ENCODE results near the gene UQCC5.

UQCC5 gene

DNA sequence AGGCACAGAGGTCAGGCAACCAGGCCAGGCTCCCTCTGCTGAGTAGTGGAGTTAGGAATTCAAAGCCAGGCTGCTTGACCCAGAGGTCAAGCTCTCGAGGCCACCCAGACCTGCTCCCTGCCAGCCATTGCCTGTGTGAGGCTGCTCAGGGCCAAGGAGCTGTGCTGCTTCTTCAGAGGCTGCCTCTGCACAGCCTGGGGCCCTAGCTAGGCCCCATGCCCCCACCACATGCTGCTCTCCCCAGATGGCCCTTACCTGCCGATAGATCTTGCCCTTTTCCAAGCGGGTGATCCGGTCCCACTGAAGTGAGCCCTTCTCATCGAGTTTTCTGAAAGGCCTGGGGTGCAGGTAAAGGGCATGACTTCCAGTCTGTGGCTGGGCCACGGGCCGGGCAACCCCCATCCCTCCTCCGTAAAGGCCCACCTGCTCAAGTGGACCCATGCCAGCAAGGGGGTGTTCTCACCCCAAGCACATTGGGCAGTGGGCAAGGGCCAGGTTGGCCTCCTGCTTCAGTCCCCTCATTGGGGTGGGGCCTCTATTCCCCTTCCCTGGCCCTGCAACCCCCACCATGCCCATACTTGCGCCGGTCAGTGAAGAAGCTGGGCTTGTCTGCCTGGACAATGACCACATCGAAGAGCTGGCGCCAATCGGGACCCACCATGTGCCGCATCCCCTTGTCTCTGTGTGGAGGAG, 9.2 kb upstream of the UQCC5 start:
- H3K9ac ChIP-seq (ENCODE audit: low read length): no peak overlapping the region
- H3K27ac ChIP-seq (ENCODE audit: low read length): no peak overlapping the region
- no peak overlapping the region for H3K4me3 ChIP-seq (ENCODE audit: low read length)

DNA sequence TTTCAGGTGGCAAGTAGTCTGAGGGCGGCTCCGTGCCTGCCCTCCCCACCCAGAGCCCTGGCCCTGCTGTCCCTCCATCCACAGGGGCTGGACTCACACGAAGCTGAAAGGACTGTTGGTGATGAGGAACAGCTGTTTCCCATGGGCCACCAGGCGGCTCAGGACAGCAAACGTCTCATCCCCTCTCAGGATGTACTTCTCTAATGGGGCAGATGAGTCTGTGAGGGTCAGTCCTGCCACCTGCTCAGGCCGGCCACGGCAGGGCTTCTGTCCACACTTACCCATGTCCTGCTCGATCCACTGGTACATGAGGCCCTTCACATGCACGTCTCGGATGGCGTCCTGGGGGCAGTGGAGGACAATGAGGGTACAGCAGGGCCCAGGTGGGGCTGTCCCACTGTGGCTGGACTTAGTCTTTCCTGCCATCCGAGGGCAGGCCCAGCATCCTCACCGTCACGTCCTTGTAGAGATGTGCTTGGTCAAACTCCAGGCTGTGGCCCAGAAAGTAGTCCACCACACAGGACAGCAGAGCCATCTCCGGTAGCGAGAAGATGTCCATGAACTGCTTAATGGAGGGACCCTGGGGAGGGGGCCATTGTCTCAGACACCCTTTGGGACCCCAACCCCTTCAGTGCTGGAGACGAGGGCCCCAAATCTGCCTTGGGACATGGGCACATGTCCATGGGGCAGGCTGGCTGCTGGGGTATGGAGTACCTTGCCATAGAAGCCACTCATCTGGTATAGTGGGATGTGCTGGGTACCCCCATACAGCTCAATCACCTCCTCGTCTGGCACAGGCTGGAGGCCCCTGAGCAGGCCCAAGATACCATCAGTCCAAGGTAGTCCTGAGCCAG, 8.4 kb upstream of the UQCC5 start:
- no peaks in the 10 kb centered on the region for H3K27me3 ChIP-seq (ENCODE audit: control insufficient read depth, insufficient read depth, low read length)
- peaks cover 52% of the 10 kb centered on the region for H3K36me3 ChIP-seq (ENCODE audit: control insufficient read depth, low read depth, low read length)
- no peak overlapping the region for H3K4me3 ChIP-seq (ENCODE audit: low read length)
- peaks cover 6% of the 10 kb centered on the region for H3K4me1 ChIP-seq (ENCODE audit: control insufficient read depth, low read depth, low read length)
- H3K9me3 ChIP-seq (ENCODE audit: control insufficient read depth, low read depth, low read length): no peaks in the 10 kb centered on the region
- H3K9ac ChIP-seq (ENCODE audit: low read length): no peak overlapping the region
- no peak overlapping the region for H3K27ac ChIP-seq (ENCODE audit: low read length)

More for the DNA sequence above, 9.2 kb upstream of the UQCC5 start:
- H3K36me3 ChIP-seq (ENCODE audit: control insufficient read depth, low read depth, low read length): peaks cover 52% of the 10 kb centered on the region
- H3K4me1 ChIP-seq (ENCODE audit: control insufficient read depth, low read depth, low read length): peaks cover 4% of the 10 kb centered on the region
- no peaks in the 10 kb centered on the region for H3K9me3 ChIP-seq (ENCODE audit: control insufficient read depth, low read depth, low read length)
- H3K27me3 ChIP-seq (ENCODE audit: control insufficient read depth, insufficient read depth, low read length): no peaks in the 10 kb centered on the region

DNA sequence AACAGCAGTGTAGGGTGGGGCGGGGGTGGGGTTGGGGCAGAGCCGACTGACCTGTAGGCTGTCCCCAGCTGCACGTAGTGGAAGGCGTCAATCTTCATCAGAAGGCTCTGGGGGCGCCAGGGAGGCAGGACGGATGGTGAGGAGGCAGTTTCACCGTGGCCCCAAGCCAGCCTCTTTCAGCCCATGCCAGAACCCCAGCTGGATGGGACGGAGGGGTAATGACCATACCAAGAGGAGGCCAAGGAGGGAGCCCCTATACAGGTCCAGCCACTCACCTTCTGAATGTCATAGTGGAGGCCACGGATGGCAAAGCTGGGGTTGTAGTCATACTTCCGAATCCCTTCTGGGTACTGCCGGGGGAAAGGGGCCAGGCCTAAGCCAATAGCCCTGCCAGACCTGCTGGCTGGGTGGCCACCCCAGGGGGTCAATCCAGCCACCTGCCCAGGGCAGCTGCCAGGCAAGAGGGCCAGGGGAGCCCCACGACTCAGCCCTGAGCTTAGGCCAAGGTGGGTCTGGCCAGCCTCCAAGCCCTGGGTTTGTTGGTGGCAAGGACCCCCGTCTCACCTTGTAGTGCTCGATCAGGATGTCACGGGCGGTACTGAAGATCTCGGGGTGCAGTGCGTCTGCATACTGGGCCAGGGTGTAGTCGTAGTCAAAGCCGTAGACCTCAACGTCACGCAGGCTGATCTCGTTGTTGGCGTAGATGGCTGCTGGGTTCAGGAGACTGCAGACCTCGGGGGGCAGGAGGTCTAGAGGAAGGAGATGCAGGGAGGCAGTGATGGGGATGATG, 7.6 kb upstream of the UQCC5 start:
- H3K9me3 ChIP-seq (ENCODE audit: control insufficient read depth, low read depth, low read length): no peaks in the 10 kb centered on the region
- no peak overlapping the region for H3K27ac ChIP-seq (ENCODE audit: low read length)
- no peak overlapping the region for H3K9ac ChIP-seq (ENCODE audit: low read length)
- H3K4me1 ChIP-seq (ENCODE audit: control insufficient read depth, low read depth, low read length): peaks cover 6% of the 10 kb centered on the region
- H3K36me3 ChIP-seq (ENCODE audit: control insufficient read depth, low read depth, low read length): peaks cover 50% of the 10 kb centered on the region
- H3K4me3 ChIP-seq (ENCODE audit: low read length): no peak overlapping the region
- no peaks in the 10 kb centered on the region for H3K27me3 ChIP-seq (ENCODE audit: control insufficient read depth, insufficient read depth, low read length)

DNA sequence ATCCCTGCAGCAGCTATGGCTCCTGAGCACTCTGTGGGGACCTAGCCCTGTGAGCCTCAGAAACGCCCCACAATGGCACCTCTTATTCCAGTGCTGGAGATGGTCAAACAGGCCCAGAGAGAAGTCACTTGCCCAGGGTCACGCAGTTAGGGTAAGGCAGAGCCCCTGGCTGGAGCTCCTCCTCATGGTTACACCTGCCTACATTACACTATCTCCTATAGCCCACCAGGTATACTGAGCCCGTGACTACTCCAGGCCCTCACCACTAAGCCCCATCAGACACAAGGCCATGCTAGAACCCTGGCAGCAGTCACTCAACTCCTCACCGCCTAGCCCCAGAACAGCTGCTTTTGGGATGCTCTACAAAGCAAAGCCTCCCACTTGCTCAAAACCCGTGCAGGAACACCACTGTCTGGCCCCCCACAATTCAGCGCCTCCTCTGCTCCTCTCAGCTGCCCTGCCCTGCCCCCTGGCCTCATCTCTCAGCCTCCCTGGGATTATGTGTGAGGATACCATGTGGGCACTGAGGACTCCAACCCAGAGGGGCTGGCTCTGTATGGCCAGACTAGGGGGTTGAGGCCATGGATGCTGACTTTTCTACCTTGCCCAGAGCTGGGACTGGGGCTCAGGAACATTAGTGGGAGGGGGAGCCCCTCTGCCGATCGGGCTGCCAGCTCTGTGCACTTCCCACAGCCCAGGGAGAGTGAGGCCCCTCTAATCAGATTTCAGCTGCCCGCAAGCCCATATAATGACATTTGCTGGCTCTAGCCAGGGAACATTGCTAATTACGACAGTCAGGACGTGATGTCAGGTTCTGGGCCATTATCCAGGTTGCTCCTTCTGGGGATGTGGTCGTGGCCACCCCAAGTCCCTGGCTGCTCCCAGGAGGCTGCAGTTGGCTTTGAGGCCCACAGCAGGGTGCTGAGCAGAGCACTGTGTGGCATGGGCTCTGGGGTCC, 6.8 kb upstream of the UQCC5 start:
- Histone ChIP-seq H3K4me1 (ENCODE audit: control insufficient read depth, low read depth, low read length) (peaks cover 12% of the 10 kb centered on the region), H3K27me3 (ENCODE audit: control insufficient read depth, insufficient read depth, low read length) (no peaks in the 10 kb centered on the region), H3K9ac (ENCODE audit: low read length) (no peak overlapping the region), H3K27ac (ENCODE audit: low read length) (no peak overlapping the region), H3K4me3 (ENCODE audit: low read length) (no peak overlapping the region), H3K36me3 (ENCODE audit: control insufficient read depth, low read depth, low read length) (peaks cover 41% of the 10 kb centered on the region), H3K9me3 (ENCODE audit: control insufficient read depth, low read depth, low read length) (no peaks in the 10 kb centered on the region)

DNA sequence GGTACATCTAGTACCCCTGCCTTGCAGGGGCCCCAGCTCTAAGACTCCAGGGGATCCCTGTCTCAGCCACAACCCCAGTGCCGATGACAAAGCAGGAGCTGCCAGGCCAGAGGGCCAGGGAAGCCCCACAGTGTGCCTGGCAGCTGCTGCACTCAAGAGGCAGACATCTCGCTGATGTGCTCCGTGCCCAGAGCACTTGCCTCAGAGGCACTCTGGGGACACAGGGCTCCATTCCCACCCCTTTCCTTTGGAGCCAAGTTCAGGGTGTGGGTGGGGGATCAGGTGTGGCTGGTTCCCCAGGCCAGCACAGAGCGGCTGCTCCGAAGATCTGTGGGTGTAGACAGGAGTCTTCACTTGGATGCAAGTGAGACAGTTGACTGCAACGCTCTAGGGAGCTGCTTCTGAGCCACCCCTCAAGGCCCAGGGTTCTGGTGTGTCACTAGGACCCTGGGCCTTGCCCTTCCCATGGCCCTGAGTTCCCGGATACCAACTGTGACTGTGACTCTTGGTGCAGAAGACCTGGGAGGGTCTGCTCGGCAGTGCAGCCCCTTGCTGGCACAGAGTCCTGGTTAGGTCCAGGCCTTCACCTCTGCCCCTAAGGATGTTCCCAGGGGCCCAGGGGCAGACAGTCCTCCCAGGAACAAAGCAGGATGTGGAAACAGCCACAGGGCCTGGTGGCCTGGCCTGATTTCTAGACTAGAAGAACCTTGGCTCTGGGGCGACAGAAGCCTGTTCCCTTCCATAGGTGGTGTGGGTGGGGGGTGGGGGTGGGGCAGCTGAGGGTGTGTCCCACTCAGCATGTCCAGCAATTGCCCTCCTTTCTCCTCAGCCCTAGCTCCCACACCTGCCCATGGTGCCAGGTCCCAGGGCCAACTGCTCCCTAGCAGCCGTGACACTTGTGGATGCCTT, 5.2 kb upstream of the UQCC5 start:
- Histone ChIP-seq H3K27ac (ENCODE audit: low read length) (no peak overlapping the region), H3K27me3 (ENCODE audit: control insufficient read depth, insufficient read depth, low read length) (no peaks in the 10 kb centered on the region), H3K9me3 (ENCODE audit: control insufficient read depth, low read depth, low read length) (no peaks in the 10 kb centered on the region), H3K36me3 (ENCODE audit: control insufficient read depth, low read depth, low read length) (peaks cover 29% of the 10 kb centered on the region), H3K4me3 (ENCODE audit: low read length) (no peak overlapping the region), H3K4me1 (ENCODE audit: control insufficient read depth, low read depth, low read length) (peaks cover 18% of the 10 kb centered on the region), H3K9ac (ENCODE audit: low read length) (no peak overlapping the region)

DNA sequence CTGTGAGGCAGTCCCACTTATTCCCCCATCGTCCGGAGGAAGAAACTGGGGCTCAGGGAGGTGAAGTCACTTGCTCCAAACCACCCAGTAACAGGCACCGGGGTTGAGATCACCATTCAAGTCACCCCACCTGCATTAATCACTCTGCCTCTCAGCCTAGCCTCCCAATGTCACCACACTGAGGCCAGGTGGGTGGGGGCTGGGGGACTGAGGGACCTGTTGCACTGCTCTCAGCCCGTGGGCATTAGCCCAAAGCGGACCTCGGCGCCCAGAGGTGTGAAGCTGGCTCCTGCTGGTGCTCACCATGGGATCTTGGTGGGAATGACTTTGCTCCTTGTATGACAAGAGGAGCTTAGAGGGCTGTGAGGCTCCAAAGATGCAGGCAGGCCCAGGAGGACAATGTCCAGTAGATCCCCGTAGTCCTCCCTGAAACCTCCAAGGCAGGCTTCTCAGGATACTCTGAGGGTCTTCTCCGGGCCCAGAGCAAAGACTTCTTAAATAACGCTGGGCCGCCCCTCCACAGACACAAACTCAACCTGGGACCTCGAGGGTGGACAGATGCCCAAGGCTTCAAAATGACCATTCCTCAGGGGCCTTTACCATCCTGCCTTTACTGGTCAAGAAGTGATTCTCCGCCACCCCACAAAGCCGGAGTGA, 4.4 kb upstream of the UQCC5 start:
- no peaks in the 10 kb centered on the region for H3K9me3 ChIP-seq (ENCODE audit: control insufficient read depth, low read depth, low read length)
- peaks cover 23% of the 10 kb centered on the region for H3K36me3 ChIP-seq (ENCODE audit: control insufficient read depth, low read depth, low read length)
- H3K4me3 ChIP-seq (ENCODE audit: low read length): peak overlapping the region; percentile 80
- H3K27ac ChIP-seq (ENCODE audit: low read length): no peak overlapping the region
- H3K9ac ChIP-seq (ENCODE audit: low read length): no peak overlapping the region
- H3K4me1 ChIP-seq (ENCODE audit: control insufficient read depth, low read depth, low read length): peaks cover 18% of the 10 kb centered on the region
- no peaks in the 10 kb centered on the region for H3K27me3 ChIP-seq (ENCODE audit: control insufficient read depth, insufficient read depth, low read length)

DNA sequence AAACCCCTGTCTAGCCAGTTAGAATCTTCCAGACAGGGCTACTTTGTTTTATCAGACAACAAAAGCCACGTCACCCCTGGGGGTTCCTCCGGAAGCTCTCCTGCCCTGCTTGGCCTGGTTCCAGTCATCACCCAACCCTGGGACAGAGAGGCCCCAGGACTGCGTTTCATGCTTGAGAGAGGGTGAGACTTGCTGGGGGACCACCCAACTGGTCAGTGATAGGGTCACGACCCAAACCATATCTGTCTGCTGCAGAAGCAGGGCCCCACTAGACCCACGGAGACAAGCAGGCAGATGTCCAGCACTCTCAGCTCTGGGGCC, 3.9 kb upstream of the UQCC5 start:
- peak overlapping the region; percentile 80 for H3K4me3 ChIP-seq (ENCODE audit: low read length)
- no peaks in the 10 kb centered on the region for H3K27me3 ChIP-seq (ENCODE audit: control insufficient read depth, insufficient read depth, low read length)
- H3K4me1 ChIP-seq (ENCODE audit: control insufficient read depth, low read depth, low read length): peaks cover 21% of the 10 kb centered on the region
- H3K36me3 ChIP-seq (ENCODE audit: control insufficient read depth, low read depth, low read length): peaks cover 18% of the 10 kb centered on the region
- peak overlapping the region; percentile 72 for H3K9ac ChIP-seq (ENCODE audit: low read length)
- no peaks in the 10 kb centered on the region for H3K9me3 ChIP-seq (ENCODE audit: control insufficient read depth, low read depth, low read length)
- no peak overlapping the region for H3K27ac ChIP-seq (ENCODE audit: low read length)

DNA sequence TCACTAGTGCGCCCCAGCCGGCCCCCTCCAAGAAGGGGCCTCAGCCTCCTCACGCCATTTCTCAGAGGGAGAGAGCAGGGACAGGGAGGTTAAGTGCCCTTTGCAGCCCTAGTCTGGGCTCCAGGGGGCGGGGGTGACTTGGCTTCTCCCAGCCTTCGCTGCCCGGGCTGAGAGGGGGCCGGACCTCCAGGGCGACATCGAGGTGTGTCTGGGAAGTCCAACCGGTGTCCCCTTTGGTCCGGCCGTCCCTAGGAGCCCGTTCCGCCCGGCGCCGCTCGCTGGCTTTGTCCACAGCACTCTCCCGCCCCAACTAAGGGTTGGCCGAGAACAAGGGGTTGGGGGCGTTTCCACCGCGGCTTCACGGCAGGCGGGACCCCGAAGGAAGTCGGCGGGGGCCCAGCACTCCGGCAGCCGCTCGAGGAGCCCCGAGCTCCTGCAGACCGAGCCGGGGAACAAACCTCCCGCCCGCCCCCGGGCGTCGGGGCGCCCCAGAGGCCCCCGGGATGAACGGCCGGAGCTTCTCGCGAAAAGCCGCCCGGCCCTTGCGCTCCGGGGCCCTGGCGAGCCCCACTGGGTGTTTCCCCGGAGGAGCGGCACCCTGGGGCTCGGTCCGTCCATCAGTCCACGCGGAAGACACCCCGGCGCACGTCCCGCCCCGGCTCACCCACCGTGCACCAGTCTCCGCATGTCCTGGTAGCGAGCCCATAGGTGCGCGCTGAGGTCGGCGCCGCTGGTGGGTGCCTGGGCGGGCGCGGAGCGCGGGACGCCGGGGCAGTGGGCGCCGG, 3.4 kb upstream of the UQCC5 start:
- H3K4me3 ChIP-seq (ENCODE audit: low read length): peak overlapping the region; percentile 80
- H3K27me3 ChIP-seq (ENCODE audit: control insufficient read depth, insufficient read depth, low read length): no peaks in the 10 kb centered on the region
- H3K36me3 ChIP-seq (ENCODE audit: control insufficient read depth, low read depth, low read length): peaks cover 13% of the 10 kb centered on the region
- H3K9ac ChIP-seq (ENCODE audit: low read length): peak overlapping the region; percentile 72
- H3K4me1 ChIP-seq (ENCODE audit: control insufficient read depth, low read depth, low read length): peaks cover 27% of the 10 kb centered on the region
- no peak overlapping the region for H3K27ac ChIP-seq (ENCODE audit: low read length)
- H3K9me3 ChIP-seq (ENCODE audit: control insufficient read depth, low read depth, low read length): no peaks in the 10 kb centered on the region

DNA sequence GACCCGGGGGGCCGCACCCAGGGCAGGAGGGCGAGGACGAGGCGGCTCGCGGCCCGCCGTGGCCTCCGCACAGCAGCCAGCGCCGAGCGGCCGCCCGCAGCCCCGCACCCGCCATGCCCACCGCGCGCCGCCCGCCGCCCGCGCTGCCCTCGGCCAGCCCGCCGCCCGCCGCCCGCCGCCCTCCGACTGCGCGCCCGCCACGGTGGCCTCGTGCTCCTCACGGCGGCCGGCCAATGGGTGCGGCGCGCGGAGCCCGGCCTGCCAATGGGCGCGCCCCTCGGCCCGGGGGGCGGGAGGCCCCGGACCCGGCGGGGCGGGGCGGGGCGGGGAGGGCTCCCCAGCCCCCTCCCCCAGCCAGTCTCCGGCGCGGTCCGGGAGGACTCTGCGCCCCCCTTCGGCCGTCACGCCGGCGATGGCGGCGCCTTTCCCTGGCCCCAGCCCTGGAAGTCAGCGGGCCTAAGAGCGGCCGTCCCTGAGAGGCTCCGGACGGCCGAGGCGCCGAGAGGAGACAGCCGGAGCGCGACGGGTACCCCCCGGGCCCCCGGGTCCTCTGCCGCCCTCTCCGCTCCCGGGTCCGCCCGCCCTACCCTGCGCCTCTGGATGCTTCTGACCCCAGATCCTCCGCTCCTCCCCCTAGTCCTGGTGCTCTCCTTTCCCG, 2.7 kb upstream of the UQCC5 start, which contains the start of gene NT5DC2:
TSS of gene NT5DC2 (minus strand) at position 235 of the 658 bp plus-strand sequence. CDS start at position 115, 120 bp downstream.
- Histone ChIP-seq H3K4me3 (ENCODE audit: low read length) (peak within 1 kb of the TSS; percentile 80), H3K9ac (ENCODE audit: low read length) (peak within 1 kb of the TSS; percentile 72), H3K4me1 (ENCODE audit: control insufficient read depth, low read depth, low read length) (peaks cover 27% of the 10 kb centered on the region), H3K27me3 (ENCODE audit: control insufficient read depth, insufficient read depth, low read length) (no peaks in the 10 kb centered on the region), H3K27ac (ENCODE audit: low read length) (no peak within 1 kb of the TSS), H3K36me3 (ENCODE audit: control insufficient read depth, low read depth, low read length) (peaks cover 7% of the 10 kb centered on the region), H3K9me3 (ENCODE audit: control insufficient read depth, low read depth, low read length) (no peaks in the 10 kb centered on the region)

All from iPS-18a (cell line).